ENCODE data around the gene RABGAP1L. TPM values are rescaled to one million over a fixed set of nuclear protein-coding genes. Genes with fewer than 3 reads are reported as not detected.

RABGAP1L gene
- polyA plus RNA-seq, 1 donor (not counting 4 experiments of a cell fraction or from before 2014, with no cell fraction given) = 24.2 TPM

- Histone ChIP-seq H4K20me1 (ENCODE audit: control insufficient read depth, extremely low read depth, insufficient read depth, low read length) (no peaks in the 10 kb centered on the region), H3K4me1 (ENCODE audit: control insufficient read depth, extremely low read depth, insufficient read depth, low read length) (no peaks in the 10 kb centered on the region), H2AFZ (ENCODE audit: control insufficient read depth, low read length) (no peak overlapping the region), H3K9me3 (ENCODE audit: control insufficient read depth, low read depth, low read length) (no peaks in the 10 kb centered on the region), H3K27me3 (ENCODE audit: control insufficient read depth, extremely low read depth, insufficient read depth, low read length) (no peaks in the 10 kb centered on the region), H3K9ac (ENCODE audit: control insufficient read depth, extremely low read depth, insufficient read depth, low read length) (no peak overlapping the region), H3K9me1 (ENCODE audit: control insufficient read depth, extremely low read depth, insufficient read depth, low read length) (no peaks in the 10 kb centered on the region), H3K36me3 (ENCODE audit: control insufficient read depth in 2 of 2, extremely low read depth in 1 of 2, insufficient read depth in 2 of 2, low read length in 2 of 2) (no peaks in the 10 kb centered on the region), H3K27ac (ENCODE audit: control insufficient read depth, insufficient read depth, low read length) (no peak overlapping the region), H3K4me3 (ENCODE audit: control insufficient read depth in 2 of 3, extremely low read depth in 1 of 3, insufficient read depth in 2 of 3, low read depth in 1 of 3, low read length in 3 of 3) (no peak overlapping the region), H3K79me2 (ENCODE audit: control insufficient read depth, insufficient read depth, low read length) (no peaks in the 10 kb centered on the region), H3K4me2 (ENCODE audit: control insufficient read depth, extremely low read depth, insufficient read depth, low read depth, low read length) (no peak overlapping the region)
- FAIRE-seq (no peak), DNase-seq (ENCODE audit: low read depth, low spot score) (no peak)
- dilution Hi-C loops (cut with MboI; ENCODE audit: extremely low pct_ligation_motif_present, low sequenced_read_pairs) = no loop called here
- TF ChIP-seq CTCF (optimal IDR thresholded peaks at IDR 0.05 in 1 of 3, IDR thresholded peaks at IDR 0.05 in 1 of 3, conservative IDR thresholded peaks at IDR 0.05 in 1 of 3; ENCODE audit: extremely low read depth in 1 of 3, insufficient read depth in 2 of 3, low read length in 3 of 3) = no peak
- no peak for TF ChIP-seq EZH2 (IDR thresholded peaks at IDR 0.05; ENCODE audit: low read length)
Measured at GRCh38 chr1:174898102-174898797, 738.9 kb downstream of the RABGAP1L start.

GRCh38 chr1:174900317-174900716 lies 741.0 kb downstream of the RABGAP1L start:
- dilution Hi-C loops (cut with MboI; ENCODE audit: extremely low pct_ligation_motif_present, low sequenced_read_pairs) = no loop called here
- H3K4me1 ChIP-seq (ENCODE audit: control insufficient read depth, extremely low read depth, insufficient read depth, low read length) = no peaks in the 10 kb centered on the region

More at GRCh38 chr1:174900317-174900716, 741.0 kb downstream of the RABGAP1L start:
- FAIRE-seq (no peak), DNase-seq (ENCODE audit: low read depth, low spot score) (no peak)
- no peaks in the 10 kb centered on the region for H3K9me1 ChIP-seq (ENCODE audit: control insufficient read depth, extremely low read depth, insufficient read depth, low read length)
- no peak overlapping the region for H3K27ac ChIP-seq (ENCODE audit: control insufficient read depth, insufficient read depth, low read length)
- no peaks in the 10 kb centered on the region for H4K20me1 ChIP-seq (ENCODE audit: control insufficient read depth, extremely low read depth, insufficient read depth, low read length)
- TF ChIP-seq CTCF (optimal IDR thresholded peaks at IDR 0.05 in 1 of 3, IDR thresholded peaks at IDR 0.05 in 1 of 3, conservative IDR thresholded peaks at IDR 0.05 in 1 of 3; ENCODE audit: extremely low read depth in 1 of 3, insufficient read depth in 2 of 3, low read length in 3 of 3) (no peak), EZH2 (IDR thresholded peaks at IDR 0.05; ENCODE audit: low read length) (no peak)
- H3K4me3 ChIP-seq (ENCODE audit: control insufficient read depth in 2 of 3, extremely low read depth in 1 of 3, insufficient read depth in 2 of 3, low read depth in 1 of 3, low read length in 3 of 3) = no peak overlapping the region
- H3K4me2 ChIP-seq (ENCODE audit: control insufficient read depth, extremely low read depth, insufficient read depth, low read depth, low read length) = no peak overlapping the region
- H2AFZ ChIP-seq (ENCODE audit: control insufficient read depth, low read length) = no peak overlapping the region
- H3K27me3 ChIP-seq (ENCODE audit: control insufficient read depth, extremely low read depth, insufficient read depth, low read length) = no peaks in the 10 kb centered on the region
- H3K9ac ChIP-seq (ENCODE audit: control insufficient read depth, extremely low read depth, insufficient read depth, low read length) = no peak overlapping the region
- no peaks in the 10 kb centered on the region for H3K36me3 ChIP-seq (ENCODE audit: control insufficient read depth in 2 of 2, extremely low read depth in 1 of 2, insufficient read depth in 2 of 2, low read length in 2 of 2)
- no peaks in the 10 kb centered on the region for H3K9me3 ChIP-seq (ENCODE audit: control insufficient read depth, low read depth, low read length)
- H3K79me2 ChIP-seq (ENCODE audit: control insufficient read depth, insufficient read depth, low read length) = no peaks in the 10 kb centered on the region

All from keratinocyte (primary cell).